T-helper 2 cell treated with Interferon-gamma antibody and Interleukin-4, amounts not matched to agents 100 ng/mL and 5 ng/mL, for 36 hours (primary cell): Measurements from ENCODE around the gene SNRNP200. TPM values are rescaled to one million over a fixed set of nuclear protein-coding genes. Genes with fewer than 3 reads are reported as not detected.
"Not testable (repeated sequence)": the region's sequence is repeated elsewhere in the genome, so short reads cannot be mapped to it uniquely, and the experiment has no call there.

ENCODE experiments used
- intact Hi-C: fragments of 100-400 bp; cut with micrococcal nuclease; formaldehyde crosslinking; loops from one replicate; pipeline ENCODE4 v1.15.1; 2023
- total RNA-seq: library from RNA; stranded (reverse); gene quantifications from 2 replicates; pipeline ENCODE4 v1.2.3, GENCODE V29; 2022

Gene SNRNP200
- total RNA-seq, 1 donor from 2014 or later = 176 TPM

DNA sequence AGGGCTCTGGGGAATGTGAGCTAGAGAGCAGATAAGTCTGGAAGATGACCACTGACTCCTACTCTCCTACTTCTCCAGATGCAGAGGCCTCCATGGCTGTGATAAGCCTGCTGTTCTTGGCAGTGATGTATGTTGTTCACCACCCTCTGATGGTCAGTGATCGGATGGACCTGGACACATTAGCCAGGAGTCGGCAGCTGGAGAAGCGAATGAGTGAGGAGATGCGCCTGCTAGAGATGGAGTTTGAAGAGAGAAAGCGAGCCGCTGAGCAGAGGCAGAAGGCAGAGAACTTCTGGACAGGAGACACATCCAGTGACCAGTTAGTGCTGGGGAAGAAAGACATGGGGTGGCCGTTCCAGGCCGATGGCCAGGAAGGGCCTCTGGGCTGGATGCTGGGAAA lies 21.2 kb upstream of the SNRNP200 start:
- intact Hi-C loops = loop anchor here (1.0 to 10.0 kb wide), 3 partner anchors 9 to 182 kb away; partner anchors contain the start of genes DUSP2, NCAPH and STARD7

DNA sequence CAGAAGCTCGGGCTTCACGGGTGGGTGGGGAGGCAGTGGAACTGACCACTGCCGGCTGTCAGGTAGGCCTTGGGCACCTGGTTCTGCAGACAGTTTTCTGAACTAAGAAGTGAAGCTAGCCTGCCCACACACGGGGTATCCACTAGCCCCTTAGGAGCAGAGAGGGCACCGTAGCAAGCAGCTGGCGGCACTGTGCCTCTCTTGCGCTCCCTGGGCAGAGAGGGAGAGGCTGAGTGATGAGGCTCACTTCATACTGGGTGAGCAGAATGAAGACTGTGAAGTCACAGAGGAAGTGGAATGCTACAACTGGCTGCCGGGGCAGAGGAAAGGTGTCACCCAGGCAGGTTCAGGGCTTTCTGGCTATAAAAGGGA lies 20.5 kb upstream of the SNRNP200 start:
- intact Hi-C loops = loop anchor here (1.0 to 10.0 kb wide), 3 partner anchors 9 to 181 kb away; partner anchors contain the start of genes DUSP2, NCAPH and STARD7

DNA sequence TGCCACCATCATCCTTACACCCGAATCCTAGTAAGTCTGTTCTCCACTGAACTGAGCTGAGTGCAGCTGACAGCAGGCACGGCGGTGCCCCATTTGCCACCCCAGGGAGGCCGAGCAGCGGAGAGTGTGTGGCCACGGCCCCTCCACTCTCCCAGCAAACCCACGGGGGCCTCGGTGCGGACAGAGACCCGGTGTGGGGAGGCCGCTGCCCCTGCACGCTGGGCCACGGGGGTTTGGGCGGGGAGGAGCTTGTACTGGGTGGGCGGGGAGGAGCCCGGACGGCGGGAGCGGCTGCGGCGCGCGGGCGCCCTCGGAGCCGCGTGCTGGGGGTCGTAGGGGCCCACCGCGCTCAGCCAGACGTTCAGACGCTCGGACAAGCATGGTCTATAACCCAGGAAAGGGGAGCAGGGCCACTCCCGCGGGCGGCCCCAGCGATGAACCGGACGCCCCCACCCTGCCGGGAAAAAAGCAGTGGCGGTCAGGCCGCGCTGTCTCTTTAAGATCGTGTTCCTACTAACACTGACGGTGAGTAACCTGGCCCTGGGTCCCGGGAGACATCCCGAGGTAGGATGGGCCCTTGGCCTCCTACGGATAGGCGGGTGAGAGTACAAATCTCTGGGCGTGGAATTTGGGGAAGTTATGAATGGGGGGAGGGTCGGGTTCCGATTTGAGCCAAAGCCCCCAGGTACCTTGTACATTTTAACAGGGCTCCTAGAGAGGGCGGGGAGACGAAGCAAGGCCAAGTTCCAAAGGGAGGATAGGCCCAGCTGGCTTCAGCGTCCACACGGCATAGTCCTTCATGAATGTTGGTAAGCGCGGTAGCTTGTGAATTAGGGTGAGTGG lies 19.9 kb upstream of the SNRNP200 start, which contains the start of gene ITPRIPL1:
Gene ITPRIPL1 (plus strand): TSS at position 277 of the 843 bp plus-strand sequence. CDS start 523 bp downstream, at position 800.
- intact Hi-C loops = loop anchor here (5.0 to 10.0 kb wide), 2 partner anchors 118 to 180 kb away; partner anchors contain the start of genes DUSP2 and STARD7

DNA sequence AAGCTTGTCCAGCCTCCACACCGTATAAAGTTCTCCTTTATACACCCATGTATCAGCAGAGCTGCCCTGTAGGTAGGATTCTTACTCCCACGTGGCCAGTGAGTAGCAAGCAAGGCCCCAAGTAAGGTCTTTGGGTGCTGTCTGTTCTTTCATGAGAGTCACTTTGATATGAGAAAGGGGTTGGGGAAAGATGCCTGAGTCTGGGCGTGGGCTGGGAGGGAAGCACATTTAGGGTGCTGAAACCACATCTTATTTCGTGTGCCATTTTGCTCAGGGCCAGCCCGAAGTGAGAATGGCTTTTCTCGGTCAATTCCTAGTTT lies 19.3 kb upstream of the SNRNP200 start:
- intact Hi-C loops = loop anchor here (5.0 to 10.0 kb wide), 6 partner anchors 33 to 313 kb away; partner anchors contain the start of genes ARID5A, CIAO1, DUSP2 and KANSL3

DNA sequence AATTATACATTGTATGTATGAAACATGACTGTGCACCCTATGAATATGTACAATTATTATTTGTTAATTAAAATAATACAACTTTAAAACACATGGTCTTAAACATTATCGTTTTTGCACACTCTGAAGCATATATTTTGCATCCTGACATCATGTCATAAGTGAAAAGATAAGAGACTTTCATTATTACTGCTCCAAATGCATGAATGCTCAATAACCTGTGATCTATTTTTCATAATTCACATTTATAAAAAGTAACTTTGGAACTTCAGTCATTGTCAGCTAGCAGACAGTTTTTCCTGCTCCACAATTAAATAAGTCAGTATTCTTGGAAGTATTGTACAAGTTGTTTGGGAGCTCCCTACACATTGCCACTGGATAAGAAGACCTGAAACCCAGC lies 18.5 kb upstream of the SNRNP200 start:
- intact Hi-C loops = loop anchor here (5.0 to 10.0 kb wide), 5 partner anchors 33 to 313 kb away; partner anchors contain the start of genes ARID5A, CIAO1, DUSP2 and KANSL3

DNA sequence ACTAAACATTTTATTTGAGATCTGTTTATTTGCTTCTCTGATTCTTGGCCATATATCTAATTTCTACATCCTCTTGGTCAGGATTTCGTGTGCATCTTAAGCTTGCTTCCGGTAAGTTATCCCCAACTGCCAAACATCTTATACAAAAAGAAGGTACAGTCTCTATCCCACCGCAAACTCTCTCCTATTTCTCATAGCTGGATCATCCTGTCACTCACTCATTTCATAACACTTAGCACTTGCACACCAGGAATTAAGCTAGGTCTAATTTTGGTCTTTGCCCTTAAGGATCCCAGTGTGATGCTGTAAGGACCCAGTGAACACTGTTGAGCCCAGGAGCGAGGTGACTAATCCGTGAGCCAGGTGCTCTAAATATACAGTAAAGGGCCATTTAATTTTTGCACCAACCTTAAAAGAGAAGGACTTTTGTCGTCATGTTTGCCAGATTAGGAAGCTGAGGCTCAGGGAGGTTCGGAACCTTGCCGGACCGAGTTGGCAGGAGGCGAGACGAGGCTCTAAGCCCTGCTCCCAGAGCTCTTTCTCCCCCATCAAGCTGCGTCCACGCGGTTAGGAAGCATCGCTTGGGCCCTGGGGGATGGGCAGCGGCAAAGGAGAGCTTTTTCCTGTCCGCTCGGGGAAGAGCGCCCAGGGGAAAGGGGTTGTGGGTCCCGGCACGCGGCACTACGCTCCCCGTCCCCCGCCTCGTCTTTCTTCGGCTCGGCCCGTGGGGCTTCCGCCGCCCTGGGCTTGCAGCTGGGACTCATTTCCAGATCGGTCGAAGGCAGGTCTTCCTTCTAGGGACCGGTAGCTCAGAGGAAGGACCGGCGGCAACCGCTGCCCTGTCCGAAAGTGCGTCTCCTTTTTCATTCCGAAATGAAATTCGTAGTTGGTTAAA lies 15.6 kb upstream of the SNRNP200 start:
- intact Hi-C loops = loop anchor here (1.0 to 10.0 kb wide), 7 partner anchors 16 to 316 kb away; partner anchors contain the start of genes ARID5A, CIAO1, DUSP2 and KANSL3

DNA sequence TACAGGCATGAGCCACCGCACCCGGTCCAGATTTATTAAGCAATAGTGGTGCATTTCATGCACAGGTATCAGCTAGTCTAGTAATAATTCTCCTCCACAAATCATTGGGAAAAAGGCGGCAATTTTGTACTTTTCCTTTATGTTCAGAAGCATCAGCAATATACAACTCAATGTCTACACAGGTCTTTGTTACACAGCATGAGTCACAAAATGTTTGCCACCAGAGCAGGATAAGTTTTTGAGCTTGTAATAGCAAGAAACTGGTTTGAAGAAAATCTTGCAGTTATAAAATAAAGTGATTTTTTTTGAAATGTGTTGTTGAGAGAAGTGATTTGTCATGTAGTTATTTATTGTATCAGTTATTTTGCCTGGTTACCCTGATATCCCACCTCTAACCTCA lies 15.0 kb upstream of the SNRNP200 start:
- intact Hi-C loops = loop anchor here (2.0 to 10.0 kb wide), 6 partner anchors 16 to 317 kb away; partner anchors contain the start of genes ARID5A, CIAO1, DUSP2 and KANSL3

DNA sequence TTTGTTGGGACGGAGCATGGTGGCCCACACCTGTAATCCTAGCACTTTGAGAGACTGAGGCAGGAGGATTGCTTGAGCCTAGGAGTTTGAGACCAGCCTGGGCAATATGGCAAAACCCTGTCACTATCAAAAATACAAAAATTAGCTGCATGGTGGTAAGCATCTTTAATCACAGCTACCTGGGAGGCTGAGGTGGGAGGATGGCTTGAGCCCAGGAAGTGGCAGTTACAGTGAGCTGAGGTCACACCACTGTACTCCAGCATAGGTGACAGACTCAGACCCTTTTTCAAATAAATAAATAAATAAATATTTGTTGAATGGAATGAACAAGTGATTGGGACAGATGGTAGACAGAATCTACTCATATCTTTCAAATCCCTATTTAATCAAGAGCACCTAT lies 14.1 kb upstream of the SNRNP200 start:
- intact Hi-C loops = no loop called here

DNA sequence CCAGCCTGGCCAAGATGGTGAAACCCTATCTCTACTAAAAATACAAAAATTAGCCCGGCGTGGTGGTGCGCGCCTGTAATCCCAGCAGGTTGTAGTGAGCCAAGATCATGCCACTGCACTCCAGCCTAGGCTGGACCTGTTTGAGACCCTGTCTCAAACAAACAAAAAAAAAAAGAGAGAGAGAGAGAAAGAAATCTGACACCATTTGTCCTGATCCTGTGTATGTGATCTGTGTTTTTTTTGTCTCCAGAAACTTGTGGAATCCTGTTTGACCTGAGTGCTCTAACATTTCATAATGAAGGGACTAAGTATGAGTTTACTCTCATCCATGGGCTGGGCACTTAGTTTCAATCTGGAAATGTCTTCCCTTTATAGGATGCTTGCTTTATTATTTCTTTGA lies 13.4 kb upstream of the SNRNP200 start:
- intact Hi-C loops = no loop called here

DNA sequence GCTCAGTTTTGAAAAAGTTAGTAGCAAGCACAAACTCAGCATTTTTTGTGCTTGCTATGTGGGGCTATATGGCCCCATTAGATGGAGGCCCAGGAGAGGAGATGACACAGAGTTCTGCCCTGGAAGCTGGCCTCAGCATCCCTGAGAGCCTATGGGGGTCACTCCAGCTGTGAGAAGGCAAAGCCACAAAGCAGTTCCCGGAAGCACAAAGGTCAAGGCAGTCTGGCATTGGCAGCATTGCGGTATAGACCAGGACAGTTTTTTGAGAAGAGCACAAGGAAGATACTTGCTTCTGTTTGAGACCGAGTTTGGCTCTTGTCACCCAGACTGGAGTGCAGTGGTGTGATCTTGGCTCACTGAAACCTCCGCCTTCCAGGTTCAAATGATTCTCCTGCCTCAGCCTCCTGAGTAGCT lies 12.2 kb upstream of the SNRNP200 start:
- intact Hi-C loops = no loop called here

DNA sequence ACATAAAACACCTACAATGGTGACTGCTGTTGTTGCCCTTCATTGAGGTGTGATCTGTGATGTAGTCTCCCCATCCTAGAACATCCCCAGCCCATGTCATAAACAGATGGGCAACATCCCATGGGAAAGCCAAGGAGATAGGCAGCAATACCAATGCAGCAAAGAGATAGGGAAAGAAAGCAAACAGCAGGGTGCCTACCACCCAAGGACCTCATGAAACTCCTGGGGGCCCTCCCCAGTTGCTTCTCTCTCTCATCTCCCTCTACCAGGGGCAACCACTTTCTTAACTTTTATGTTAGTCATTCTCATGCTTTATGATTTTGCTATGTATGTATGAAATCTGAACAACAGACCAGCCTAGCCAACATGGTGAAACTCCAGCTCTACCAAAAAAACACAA lies 11.7 kb upstream of the SNRNP200 start:
- intact Hi-C loops = no loop called here

DNA sequence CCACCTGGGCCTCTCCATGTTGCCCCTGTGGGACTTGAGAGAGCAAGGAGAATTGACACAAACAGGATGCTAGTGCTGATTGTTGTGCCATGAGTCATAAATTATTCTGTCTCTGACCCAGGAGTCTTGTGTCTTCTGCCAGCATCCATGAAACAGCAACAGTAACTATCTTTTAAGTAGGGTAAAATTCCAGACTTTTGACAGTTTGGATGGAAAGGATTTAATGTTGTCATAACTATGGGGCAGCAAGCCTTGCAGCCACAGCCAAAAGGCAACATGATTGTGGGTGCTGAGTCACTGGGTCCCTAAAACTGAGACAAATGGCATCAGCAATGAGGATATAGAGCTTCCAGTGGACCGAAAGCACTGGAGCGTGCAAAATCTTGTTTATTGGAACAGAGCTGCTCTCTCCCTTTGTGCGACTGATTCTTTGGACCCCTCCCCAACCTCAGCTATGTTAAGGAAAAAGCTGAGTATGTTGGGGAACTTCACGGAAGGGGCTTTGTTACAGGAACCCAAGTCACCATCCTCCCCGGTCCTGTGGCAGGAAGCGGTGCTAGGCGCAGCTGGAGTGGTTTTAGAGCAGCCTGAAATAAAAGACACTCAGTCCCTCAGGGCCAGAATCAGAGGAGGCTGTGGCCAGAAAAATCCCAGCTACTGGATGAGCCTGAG lies 10.2 kb upstream of the SNRNP200 start:
- intact Hi-C loops = no loop called here

DNA sequence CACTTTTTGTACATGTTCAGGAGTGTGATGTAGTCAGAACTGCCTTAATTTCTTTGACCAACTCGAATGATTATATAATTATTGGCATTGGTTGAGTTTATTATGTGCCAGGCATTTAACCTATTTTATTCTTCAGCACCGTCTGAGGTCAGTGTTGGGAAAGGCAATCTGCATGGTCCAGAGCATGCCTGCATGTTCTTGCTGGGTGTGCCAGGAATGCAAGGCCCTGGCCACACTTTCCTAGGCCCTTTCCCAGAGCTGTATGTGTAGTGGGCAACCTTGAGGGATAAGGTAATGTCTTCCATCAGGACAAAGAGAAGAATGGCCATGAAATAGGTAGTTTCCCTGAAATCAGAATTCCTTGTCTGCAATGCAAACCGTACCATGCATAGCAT lies 9.7 kb upstream of the SNRNP200 start:
- intact Hi-C loops = no loop called here

DNA sequence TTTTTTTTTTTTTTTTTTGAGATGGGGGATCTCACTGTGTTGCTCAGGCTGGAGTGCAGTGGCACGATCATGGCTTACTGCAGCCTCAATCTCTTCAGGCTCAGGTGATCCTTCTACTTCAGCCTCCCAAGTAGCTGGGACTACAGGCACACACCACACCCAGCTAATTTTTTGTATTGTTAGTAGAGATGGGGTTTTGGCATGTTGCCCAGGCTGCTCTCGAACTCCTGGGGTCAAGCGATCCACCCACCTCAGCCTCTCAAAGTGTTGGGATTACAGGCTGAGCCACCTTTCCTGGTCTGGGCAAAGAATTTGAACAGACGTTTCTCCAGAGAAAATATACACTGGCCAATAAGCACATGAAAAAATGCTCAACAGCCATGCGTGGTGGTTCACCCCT lies 2.9 kb upstream of the SNRNP200 start:
- intact Hi-C loops = loop anchor here (5.0 kb wide), 1 partner anchor 199 kb away; the partner anchor contains the start of gene NEURL3

DNA sequence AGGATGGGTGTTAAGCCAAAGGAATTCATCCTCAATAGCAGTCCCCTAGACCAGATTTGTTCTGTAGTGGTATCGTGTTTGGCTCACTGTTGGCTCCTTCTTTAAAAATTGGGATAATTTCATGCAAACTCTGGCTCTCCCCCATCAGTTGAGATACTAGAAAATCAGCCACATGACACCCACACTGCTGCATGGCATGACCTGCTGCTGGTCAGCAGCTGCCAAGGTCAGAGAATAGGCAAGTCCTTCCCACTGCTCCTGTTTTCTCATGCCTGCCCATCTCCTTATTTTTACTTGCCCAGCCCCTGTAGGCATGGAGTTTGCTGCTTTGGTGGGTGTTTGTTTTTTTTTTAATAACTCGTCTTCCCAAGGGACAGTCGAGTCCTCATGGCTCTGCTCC lies 1.0 kb upstream of the SNRNP200 start:
- intact Hi-C loops = loop anchor here (5.0 kb wide), 1 partner anchor 201 kb away; the partner anchor contains the start of gene NEURL3

DNA sequence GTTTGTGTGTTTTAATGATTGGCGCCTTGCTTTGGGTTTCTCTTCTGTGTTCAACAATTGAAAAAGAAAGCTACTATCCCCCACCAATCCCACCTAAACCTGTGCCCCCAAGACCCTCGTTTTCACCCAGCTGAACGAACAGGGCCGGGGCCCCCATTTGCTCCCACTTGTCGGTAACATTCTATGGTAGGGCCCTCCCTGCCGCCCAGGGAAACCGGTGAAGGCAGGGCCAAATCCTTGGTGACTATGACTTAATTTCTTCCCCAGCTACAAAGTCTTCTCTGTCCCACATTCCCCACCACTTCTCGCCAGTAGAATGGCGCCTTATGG lies 598 bp upstream of the SNRNP200 start:
- intact Hi-C loops = loop anchor here (1.0 to 5.0 kb wide), 4 partner anchors 15 to 201 kb away; partner anchors contain the start of genes CIAO1 and NEURL3

DNA sequence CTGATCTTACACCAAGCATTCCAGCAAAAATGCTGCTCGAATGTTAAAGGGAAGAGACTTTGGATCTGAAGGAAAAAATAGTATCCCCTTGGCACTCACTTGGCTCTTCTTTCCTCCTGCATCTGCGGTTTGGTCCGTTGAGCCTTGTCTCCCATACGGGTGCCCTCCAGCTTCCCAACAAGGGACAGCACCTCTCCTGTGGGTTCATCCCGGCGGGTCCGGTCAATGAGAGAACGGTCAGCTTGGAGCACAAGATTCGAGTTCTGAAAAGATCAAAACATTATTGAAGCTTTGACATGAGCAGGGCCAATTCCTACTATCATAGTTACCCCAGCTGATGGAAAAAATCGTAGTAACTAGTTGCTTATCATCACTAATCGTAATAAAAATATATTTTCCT lies 740 bp downstream of the SNRNP200 start:
- intact Hi-C loops = loop anchor here (1.0 to 5.0 kb wide), 4 partner anchors 17 to 203 kb away; partner anchors contain the start of genes CIAO1 and NEURL3

DNA sequence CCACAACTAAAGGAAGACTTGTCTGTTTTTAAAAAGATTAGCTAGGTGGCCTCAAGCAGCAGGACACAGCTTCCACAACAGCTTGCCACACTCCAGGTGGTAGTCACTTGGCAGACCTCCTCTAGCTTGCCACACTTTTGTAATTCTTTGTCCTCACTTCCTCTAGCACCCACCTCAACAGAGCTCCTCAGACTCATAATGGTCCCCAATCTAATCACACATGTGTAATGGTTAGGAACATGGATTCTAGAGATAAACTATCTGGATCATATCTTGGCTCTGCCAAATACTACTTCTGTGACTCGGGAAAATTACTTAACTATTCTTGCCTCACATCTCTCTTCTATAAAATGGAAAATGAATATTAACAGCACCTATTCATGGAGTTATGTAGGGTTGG lies 3.5 kb downstream of the SNRNP200 start:
- intact Hi-C loops = no loop called here

DNA sequence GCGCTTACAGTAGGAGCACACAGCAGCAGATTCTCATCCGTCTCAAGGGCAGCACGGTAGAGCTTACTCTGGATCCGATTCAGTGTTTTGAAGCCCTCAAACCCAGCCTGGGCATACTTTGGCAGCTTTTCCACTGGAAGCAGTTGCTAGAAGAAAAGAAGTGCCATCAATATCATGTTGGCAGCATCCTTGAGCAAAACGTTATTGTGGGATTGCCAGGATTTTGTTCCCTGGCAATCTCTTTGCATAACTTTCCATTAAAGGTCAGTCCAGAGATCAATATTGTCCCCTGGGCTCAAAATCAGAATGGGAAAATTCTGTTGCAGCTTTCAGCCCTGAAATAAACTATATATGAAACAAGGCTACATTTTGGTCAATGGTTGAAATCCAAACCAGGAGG lies 8.4 kb downstream of the SNRNP200 start:
- intact Hi-C loops = no loop called here

DNA sequence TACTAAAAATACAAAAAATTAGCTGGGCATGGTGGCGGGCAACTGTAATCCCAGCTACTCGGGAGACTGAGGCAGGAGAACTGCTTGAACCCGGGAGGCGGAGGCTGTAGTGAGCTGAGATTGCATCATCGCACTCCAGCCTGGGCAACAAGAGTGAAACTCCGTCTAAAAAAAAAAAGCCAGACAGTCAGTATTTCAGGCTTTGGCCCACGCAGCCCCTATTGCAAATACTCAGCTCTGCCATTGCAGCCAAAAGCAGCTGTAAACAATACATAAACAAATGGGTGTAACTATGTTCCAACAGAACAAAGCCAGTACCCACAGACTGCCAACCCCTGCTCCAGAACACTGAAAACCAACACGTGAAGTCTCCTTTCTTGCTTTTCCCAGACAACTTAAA lies 11.1 kb downstream of the SNRNP200 start:
- intact Hi-C loops = not testable (repeated sequence)

DNA sequence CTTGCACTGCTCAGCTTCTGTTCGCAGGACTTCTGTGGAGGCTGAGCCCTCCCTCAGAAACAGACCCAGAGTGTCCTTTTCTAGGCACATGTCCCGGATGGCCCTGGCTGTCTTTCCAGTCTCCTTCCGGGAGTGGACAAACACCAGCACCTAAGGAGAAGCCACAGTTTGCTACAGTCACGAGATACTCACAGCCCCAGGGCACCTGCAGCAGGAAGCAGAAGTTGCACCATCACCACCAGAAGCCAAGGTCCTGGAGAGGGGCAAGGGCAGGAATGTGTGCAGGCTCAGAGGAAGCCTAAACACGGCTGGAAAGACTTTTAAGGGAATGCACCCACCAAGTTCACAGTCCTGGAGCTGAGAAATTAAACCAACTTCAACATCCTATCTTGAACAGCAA lies 13.6 kb downstream of the SNRNP200 start:
- intact Hi-C loops = no loop called here
